GM19395 (cell line): ENCODE measurements around the gene DPEP1.
"Not testable (repeated sequence)": the region's sequence is repeated elsewhere in the genome, so short reads cannot be mapped to it uniquely, and the experiment has no call there.

Experiments
- ATAC-seq: cut with Tn5 transposase; IDR thresholded peaks from one replicate; pipeline ENCODE4 v1.9.1; 2021; ENCODE audit warnings: mild to moderate bottlenecking, moderate library complexity; ENCODE audit not compliant: unreplicated experiment

The DPEP1 gene

DNA sequence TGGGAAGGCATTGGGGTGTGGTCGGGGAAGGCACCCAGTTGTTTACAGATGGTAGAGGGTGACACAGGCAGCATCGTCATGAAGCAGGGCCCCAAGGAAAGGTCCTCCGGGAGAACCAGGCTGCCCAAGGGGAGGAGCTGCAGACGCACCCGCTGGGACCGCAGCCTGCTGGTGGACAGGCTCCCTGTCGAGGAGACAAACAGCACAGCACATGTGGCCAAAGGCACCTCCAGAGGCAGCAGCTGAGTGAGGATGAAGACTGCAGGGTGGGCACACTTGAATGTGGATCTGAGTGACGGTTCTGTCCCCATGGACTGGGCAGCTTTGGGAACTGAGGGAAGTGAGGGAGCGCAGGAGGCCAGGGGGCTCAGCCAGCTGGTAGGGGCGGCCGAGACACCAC is 31.7 kb downstream of the DPEP1 start:
- ATAC-seq = no peak

DNA sequence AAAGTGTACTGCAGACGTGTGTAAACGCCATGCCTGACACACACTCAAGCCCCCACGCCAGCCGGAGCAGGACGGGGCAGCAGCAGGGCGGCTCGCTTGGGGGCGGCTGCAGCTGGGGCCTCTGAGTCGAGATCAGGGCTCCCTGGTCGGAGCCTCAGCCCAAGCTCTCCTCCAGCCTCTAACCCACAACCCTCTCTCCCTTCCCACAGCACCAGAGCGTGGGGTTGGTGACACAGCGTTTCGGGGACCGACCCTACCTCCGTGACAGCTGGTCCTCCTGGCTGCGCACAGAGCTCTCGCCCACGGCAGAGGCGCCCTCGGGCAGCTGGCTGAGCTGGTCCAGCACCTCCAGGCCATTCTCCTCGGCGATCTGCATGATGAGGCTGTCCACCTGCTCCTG is 32.8 kb downstream of the DPEP1 start:
- no peak for ATAC-seq

DNA sequence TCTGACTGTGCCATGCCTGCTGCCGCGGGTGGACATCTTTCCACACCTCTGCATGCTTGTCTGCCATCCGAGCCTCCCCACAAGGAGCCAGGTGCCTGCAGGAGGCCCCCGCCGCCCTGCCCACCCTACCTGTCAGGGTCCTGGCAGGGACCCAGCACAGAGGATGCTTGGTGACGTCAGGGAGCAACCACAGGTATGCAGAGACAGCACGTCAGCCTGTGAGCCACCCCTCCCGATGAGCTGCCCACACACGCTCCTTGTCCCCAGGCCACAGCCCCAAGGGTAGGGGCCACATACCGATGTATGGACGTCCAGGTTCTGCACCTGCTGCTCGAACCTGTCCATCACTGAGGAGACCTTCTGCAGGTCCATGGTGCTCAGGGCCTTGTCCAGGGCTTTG is 33.5 kb downstream of the DPEP1 start:
- ATAC-seq = no peak

DNA sequence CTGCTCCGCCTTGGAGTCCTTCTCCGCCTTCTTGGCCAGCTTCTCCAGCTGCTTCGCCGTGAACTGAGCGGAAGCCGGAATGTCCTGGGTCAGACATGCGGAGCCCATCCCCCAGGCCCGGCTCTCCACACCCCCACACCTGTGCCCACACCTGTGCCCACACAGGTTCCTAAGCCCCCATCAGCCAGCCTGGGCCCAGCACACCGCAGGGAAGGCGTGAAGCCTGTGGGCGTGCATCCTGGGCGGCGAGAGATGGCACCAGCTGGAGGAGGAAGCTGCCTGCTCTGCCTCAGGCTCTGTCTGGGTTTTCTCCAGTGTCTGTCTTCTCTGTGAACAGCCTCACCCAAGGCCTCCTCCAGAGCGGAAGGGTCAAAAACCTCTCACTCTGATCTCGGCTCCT is 38.1 kb downstream of the DPEP1 start:
- ATAC-seq = no peak

DNA sequence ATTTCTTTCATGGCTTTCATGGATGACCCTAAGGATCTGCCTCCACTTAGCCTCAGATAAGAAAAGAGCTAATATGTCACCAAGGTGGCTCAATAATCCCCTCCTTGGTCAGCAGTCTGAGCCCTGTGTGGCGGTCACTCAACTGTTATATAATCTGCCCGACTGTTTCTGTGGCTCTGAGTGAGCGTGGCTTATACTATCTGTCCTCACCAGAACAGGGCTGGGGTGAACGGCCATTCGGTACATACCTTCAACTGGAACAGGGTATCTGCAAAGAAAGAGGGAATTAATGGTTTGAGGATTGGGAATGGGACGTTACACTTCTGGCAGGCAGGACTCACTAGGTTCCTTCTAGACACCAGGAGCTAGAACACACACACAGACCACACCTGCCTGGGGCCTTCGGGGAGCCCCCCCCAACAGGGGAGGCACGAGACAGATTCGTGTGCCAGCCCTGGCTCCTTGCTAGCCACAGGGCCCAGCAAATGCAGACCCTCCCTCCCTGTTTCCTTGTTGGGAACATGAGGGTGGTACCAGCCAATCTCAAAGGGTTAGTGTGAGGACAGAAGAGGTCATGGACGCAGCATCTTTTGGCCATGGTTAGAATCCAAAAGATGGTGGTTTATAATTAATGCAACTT is 40.3 kb downstream of the DPEP1 start:
- no peak for ATAC-seq

DNA sequence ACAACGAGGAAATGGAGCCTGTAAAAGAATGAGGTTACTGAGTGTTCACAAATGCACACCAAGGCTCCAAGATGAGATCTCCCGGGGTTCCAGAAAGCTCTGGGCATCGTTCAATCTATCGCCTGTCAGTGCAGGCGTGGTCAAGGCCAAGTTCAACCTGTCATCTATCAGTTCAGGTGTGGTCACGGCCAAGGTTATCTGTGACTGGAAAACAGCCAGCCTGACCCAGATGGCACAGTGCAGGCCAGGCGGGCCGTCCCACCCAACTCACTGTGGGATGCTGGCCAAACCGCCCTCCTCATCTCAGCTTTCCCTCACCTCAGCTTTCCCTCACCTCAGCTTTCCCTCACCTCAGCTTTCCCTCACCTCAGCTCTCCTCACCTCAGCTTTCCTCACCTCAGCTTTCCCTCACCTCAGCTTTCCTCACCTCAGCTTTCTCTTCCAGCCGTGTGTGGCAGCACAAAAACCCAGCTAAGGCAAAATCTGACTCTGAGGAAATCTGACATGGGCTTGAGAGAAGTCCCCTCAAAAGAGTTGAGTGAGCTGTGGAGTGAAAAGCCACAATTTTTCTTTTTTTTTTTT is 41.7 kb downstream of the DPEP1 start:
- ATAC-seq = no peak

DNA sequence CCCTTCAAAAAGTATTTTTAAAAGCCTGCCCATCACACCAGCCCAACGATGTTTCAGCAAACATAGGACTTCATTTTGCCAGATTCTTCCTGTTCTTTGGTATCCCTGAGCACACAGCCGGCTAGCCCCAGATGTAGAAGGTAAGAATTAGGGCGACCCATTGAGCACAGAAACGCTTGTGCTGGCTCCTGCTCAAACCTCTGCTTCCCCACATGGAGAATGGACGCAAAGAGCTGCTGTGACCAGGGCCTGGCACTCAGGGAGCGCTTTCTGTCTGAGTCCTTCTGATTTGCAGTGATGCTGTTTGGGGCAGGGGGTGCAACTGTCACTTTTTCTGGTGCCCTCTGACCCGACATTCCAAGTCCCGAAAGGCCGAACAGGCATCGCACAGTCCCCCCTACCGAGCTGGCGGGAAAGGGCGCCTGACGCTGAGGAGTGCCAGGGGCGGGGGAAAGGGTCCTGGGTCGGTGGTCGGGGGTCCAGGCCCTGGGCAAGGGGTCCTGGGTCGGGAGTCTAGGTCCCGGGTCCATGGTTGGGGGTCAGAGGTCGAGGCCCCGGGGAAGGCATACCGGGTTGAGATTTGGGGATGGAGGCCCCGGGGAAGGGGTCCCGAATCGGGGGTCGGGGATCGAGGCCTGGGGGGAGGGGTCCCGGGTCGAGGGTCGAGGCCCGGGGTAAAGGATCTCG is 43.1 kb downstream of the DPEP1 start:
- no peak for ATAC-seq

DNA sequence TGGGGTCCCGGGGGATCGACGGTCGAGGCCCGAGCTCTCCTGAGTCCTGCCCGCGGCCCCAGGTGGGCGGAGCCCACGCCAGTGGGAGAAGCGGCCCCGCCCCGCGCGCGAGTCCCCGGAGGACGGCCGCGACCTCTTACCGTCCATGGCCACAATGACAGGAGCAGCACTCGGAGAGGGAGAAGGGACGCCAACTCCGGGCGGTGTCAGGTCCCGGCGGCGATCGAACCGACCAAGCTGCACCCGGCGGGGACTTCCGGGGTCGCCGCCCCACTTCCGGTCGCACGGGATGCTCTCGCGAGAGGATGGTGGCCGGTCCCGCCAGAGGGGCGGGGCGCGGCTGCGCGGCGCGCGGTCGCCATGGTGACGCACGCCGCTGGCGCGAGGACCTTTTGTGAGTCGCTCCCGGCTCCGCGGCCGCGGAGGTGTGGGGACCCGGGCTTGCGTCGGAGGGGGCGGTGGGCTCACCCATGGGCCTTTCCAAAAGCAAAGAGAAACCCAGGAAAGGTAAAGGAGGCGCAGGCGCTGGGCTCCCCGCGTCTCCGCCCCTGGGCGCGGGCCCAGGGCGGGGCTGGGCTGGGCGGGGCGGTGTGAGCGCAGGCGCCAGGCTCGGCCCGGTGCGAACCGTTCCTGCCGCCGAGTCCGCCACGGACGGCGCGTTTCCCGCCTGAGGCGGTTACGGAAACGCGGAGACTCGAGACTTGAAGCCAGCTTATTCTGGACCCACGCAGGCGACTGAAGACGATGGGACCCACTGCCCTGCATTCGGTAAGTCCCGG is 44.2 kb downstream of the DPEP1 start, which contains the start of the genes CHMP1A and SPATA33:
Gene CHMP1A (minus strand): TSS at position 267 of the 779 bp plus-strand sequence. CDS start 120 bp downstream, at position 147.
Gene SPATA33 (plus strand): TSS at position 395 of the 779 bp plus-strand sequence. CDS start 76 bp downstream, at position 471.
- ATAC-seq = peak; percentile 92

DNA sequence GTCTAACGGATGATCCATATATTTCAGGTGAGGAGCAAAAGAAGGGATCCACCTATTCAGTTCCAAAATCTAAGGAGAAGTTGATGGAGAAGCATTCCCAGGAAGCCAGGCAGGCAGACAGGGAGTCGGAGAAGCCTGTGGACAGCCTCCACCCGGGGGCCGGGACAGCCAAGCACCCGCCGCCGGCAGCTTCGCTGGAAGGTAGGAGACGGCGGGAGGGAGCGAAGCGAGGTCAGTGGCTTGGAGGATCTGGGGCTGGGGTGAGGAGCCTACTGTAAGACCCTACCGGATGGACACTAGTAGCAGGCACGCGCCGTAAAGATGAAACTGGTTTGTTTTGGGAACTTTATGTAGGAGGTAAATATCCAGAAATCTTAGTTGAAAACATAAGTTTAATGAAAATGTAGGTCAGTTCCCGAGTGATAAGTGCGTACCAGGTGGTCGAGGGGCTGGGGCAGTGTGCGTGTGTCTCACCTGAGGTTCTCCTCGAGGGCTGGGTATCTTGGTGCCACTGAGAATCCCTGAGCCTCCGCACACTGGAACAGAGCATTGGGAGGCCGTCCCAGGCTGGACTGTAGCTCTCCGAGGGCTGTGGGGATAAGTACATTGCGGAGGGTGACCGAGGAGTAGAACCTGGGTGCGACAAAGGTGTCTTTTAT is 44.9 kb downstream of the DPEP1 start:
- ATAC-seq = no peak

DNA sequence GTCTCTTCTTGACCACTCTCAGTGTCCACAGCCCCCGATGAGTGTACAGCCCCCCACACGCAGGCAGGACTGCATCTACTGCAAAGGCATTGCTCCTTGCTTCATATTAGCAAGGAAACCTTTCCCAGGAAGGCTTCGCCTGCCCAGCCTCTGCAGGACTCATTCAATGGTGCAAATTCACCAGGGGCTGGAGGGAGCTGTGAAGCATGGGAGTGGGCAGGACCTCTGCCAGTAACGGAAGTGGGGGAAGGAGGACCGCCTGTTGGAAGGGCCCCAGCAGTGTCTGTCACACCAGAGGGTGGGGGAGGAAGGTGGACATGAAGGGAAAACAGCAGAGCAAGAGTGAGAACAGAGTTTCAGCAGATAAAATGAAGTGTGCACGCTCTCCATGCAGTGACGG is 46.7 kb downstream of the DPEP1 start:
- no peak for ATAC-seq

DNA sequence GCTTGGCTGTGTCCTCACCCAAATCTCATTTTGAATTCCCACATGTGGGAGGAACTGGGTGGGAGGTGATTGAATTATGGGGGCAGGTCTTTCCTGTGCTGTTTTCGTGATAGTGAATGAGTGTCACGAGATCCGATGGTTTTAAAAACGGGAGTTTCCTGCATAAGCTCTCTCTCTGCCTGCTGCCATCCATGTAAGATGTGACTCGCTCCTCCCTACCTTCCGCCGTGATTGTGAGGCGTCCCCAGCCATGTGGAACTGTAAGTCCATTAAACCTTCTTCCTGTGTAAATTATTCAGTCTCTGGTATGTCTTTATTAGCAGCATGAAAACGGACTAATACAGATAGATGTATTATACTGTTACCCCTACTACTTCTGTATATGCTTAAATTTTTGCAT is 47.8 kb downstream of the DPEP1 start:
- no peak for ATAC-seq

DNA sequence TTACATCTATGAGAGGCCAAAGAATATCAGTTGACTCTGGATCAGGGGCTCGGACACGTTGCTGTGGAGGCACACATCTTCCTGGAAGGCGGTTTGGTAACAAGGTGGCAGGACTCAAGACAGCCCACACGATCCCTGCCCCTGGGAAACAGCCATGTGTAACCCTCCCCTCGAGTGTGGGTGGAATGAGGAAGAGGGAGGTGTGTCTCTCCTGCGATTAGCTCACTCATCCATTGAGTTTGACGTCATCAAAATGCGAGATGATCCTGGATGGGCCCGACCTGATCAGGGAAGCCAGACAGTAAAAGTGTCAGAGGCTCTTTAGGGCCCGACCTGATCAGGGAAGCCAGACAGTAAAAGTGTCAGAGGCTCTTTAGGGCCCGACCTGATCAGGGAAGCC is 50.8 kb downstream of the DPEP1 start:
- not testable (repeated sequence) for ATAC-seq

DNA sequence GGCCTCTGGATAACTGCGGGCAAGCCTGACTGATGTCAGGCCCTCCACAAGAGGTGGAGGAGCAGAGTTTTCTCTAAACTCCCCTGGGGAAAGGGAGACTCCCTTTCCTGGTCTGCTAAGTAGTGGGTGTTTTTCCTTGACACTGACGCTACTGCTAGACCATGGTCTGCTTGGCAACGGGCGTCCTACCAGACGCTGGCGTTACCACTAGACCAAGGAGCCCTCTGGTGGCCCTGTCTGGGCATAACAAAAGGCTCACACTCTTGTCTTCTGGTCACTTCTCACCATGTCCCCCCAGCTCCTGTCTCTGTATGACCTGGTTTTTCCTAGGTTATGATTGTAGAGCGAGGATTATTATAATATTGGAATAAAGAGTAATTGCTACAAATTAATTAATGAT is 53.6 kb downstream of the DPEP1 start:
- not testable (repeated sequence) for ATAC-seq

DNA sequence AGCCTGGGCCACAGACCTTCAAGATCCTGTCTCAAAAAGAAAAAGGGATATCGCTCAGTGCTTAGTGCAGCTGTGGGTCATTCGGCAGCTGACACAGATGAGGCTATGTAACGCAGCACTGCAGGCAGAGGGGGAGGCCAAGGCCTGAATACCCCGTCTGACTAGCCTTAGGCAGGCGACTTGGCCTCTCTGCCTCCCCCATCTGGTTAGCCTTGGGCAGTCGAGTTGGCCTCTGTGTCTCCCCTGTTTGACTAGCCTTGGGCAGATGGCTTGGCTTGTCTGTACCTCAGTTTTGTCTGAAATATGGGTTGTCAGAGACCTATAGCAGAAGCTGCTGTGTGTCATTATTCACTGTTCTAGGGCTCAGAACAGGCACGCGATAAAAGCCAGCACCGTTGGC is 54.2 kb downstream of the DPEP1 start:
- no peak for ATAC-seq

DNA sequence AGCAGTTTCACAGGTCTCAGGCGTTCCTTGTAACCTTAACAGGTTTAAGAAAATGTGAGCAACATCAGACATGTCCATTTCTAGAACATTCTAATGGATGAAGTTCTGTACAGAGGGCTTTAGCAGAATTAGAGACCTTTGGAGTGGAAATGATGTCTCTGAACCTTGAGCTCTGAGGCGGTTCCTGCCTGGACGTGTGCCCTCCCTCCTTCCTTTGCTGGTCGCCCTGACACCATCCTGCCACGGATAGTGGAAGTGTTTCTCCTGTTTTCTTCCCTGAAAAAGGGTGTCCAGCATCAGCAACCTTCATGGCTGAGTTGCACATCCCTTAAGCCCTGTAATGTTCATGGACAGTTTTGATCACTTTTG is 55.3 kb downstream of the DPEP1 start:
- no peak for ATAC-seq

DNA sequence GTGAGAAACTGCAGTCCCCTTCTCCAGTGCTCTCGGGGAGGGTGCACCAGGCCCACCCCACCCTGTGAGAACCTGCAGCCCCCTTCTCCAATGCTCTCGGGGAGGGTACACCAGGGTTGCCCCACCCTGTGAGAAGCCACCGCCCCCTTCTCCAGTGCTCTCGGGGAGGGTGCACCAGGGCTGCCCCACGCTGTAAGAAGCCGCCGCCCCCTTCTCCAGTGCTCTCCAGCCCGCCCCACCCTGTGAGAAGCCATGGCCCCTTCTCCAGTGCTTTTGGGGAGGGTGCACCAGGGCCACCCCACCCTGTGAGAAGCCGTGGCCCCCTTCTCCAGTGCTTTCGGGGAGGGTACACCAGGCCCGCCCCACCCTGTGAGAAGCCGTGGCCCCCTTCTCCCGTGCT is 56.3 kb downstream of the DPEP1 start:
- ATAC-seq = no peak

DNA sequence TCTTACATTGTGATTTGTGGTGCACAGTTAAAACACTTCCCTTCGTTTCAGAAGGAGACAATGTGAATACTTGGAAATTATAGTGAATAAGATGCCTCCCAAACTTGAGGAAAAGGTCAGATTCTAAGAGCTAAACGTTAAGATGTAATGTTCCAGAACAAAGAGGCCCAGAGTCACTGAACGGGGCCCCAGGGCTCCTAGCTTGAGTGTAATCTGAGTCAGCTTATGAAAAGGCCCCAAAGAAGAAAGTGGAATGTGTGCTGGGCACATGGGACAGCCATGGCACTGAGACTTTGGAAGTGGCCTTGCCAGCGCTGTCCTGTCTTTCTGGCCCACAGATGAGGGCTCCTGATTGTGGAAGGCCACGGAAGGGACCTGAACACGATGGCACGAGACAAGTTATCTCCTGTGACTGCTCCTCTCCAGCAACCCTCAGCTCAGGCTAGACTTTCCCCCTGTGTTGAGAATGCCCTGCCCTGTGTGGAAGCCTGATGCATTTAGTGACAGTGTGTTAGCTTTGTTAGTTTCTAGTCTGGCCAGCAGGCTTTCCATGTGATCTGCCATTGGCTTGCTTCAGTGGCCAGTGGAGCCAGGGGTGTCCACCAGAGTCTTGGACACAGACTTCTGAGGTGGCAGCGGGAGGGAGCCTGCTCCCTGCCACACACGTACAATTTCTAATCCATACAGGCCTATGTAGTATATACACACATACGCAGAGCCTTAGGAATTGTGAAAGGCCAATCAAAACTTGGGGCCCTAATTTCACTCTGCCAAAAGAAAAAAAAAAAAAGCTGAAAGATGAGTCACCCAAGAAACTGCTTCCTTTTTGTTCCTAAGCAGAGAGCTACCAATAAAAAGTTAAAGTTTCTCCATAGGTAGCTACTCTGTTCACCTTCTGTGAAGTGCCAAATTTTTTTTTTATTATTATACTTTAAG is 57.3 kb downstream of the DPEP1 start:
- no peak for ATAC-seq

DNA sequence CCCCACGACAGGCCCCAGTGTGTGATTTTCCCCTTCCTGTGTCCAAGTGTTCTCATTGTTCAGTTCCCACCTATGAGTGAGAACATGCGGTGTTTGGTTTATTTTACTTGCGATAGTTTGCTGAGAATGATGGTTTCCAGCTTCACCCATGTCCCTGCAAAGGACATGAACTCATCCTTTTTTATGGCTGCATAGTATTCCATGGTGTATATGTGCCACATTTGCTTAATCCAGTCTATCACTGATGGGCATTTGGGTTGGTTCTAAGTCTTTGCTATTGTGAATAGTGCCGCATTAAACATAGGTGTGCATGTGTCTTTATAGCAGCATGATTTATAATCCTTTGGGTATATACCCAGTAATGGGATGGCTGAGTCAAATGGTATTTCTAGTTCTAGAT is 58.1 kb downstream of the DPEP1 start:
- ATAC-seq = not testable (repeated sequence)

DNA sequence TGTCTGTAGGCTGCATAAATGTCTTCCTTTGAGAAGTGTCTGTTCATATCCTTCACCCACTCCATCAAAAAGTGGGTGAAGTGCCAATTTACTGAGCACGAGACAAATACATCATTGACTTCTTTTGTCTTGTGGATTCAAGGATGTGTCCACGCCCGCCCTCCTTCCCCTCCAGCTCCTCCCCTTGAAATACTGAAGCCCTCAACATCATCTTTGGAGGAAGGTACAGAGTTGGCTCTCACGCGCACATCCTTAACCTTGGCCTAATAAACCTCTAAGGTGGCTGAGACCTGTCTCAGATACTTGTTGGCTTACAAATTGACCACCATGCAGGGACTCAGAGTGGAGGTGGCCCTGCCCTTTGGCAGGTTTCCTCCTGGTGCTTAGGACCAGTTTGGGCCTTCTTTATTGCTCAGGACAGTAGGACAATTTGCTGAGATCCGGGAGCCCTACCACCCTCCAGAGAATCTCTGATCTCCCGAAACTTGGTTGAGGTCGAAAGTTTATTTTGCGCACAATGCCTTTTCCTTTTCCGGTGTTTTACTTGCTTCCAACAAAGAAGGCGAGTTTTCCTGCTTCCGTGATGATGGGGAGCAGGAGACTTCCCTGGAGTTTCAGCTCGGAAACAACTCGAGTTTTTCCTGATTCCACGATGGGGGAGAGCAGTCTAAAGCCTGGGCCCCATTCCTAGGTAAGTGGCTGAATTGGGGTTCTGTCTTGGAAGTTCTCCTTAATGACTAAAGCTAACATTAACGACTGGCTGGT is 58.9 kb downstream of the DPEP1 start:
- ATAC-seq = no peak
